CD4-positive, alpha-beta T cell (primary cell): Measurements from ENCODE around the gene ZNF81. TPM values are rescaled to one million over a fixed set of nuclear protein-coding genes. Genes with fewer than 3 reads are reported as not detected.

Experiments used
- ATAC-seq: fragments of 200-7000 bp; cut with Tn5 transposase; one replicate; pipeline ENCODE4 v1.10.0; 2022; ENCODE audit warnings: mild to moderate bottlenecking; ENCODE audit not compliant: poor library complexity
- CTCF ChIA-PET: fragments of 350-600 bp; sonication (Branson Sonifier 250); formaldehyde crosslinking; loops from one replicate; lab custom pipeline; 2021; ENCODE audit warnings: antibody characterized with exemption, inconsistent platforms; lab: Charles Lee
- POLR2A ChIA-PET: fragments of 350-600 bp; sonication (Branson Sonifier 250); formaldehyde crosslinking; loops from one replicate; lab custom pipeline; 2021; ENCODE audit warnings: antibody characterized with exemption, inconsistent platforms; lab: Charles Lee
- DNase-seq, 14 experiments: peaks; one replicate each; pipeline ENCODE4 v3.0.0-alpha.2; 2013 to 2020; ENCODE audit warnings: mixed read lengths in 2 of 14
- H3K27ac ChIP-seq, 2 donors: one replicate each; pipeline versions ENCODE4 v1.5.1 to v1.7.0; 2013; ENCODE audit warnings: low read length in 2 of 2, low read depth in 1 of 2, mild to moderate bottlenecking in 1 of 2
- H3K27me3 ChIP-seq, 2 experiments: 1 replicate in 1 of 2; 2 replicates in 1 of 2; pipeline versions ENCODE4 v1.6.1 to v1.7.0; 2013; ENCODE audit warnings: low read length in 2 of 2, control low read depth in 1 of 2, mild to moderate bottlenecking in 1 of 2, moderate library complexity in 1 of 2; ENCODE audit not compliant: insufficient read depth in 2 of 2, control insufficient read depth in 1 of 2
- H3K36me3 ChIP-seq: one replicate; pipeline ENCODE4 v1.6.1; 2013; ENCODE audit warnings: low read length, control low read depth; ENCODE audit not compliant: insufficient read depth
- H3K4me1 ChIP-seq: one replicate; pipeline ENCODE4 v1.6.1; 2013; ENCODE audit warnings: low read length, control low read depth; ENCODE audit not compliant: insufficient read depth
- H3K4me3 ChIP-seq: one replicate; pipeline ENCODE4 v1.5.1; 2013; ENCODE audit warnings: mild to moderate bottlenecking, low read length, moderate library complexity
- H3K9me3 ChIP-seq, 2 experiments: 1 replicate in 1 of 2; 2 replicates in 1 of 2; pipeline versions ENCODE4 v1.6.1 to v1.7.0; 2013; ENCODE audit warnings: low read length in 2 of 2, mild to moderate bottlenecking in 2 of 2, control low read depth in 1 of 2, moderate library complexity in 1 of 2; ENCODE audit not compliant: control insufficient read depth in 1 of 2, insufficient read depth in 1 of 2
- H3K27ac Mint-ChIP-seq: one replicate; pipeline ENCODE4 v1.8.0; 2020; ENCODE audit warnings: mixed read lengths
- H3K27me3 Mint-ChIP-seq: one replicate; pipeline ENCODE4 v1.8.0; 2021; ENCODE audit warnings: mixed read lengths
- H3K36me3 Mint-ChIP-seq: one replicate; pipeline ENCODE4 v1.8.0; 2021; ENCODE audit warnings: low read depth, mixed read lengths
- H3K4me1 Mint-ChIP-seq: one replicate; pipeline ENCODE4 v1.8.0; 2021; ENCODE audit warnings: low read depth, mixed read lengths
- H3K4me3 Mint-ChIP-seq: one replicate; pipeline ENCODE4 v1.8.0; 2020; ENCODE audit warnings: mild to moderate bottlenecking, mixed read lengths
- H3K9me3 Mint-ChIP-seq: one replicate; pipeline ENCODE4 v1.8.0; 2020; ENCODE audit warnings: mixed read lengths
- intact Hi-C, 2 experiments: fragments of 100-400 bp; cut with DNase I in 1 of 2; cut with micrococcal nuclease in 1 of 2; formaldehyde crosslinking; loops; one replicate each; pipeline versions ENCODE4 v1.15.1 to v1.9.0; 2023 to 2025; cut with DNase I, micrococcal nuclease
- total RNA-seq, 174 experiments: library from RNA in 2 of 174; stranded (reverse) in 2 of 174; gene quantifications; one replicate each; pipeline ENCODE4 v1.2.3 and lab custom pipeline; 2021 to 2026
- TF ChIP-seq, protein P1 (sequence below): fragments of 200-600 bp; IDR thresholded peaks from one replicate; pipeline ENCODE4 v1.8.0; 2022; ENCODE audit warnings: antibody characterized with exemption, mild to moderate bottlenecking

The ZNF81 gene
- total RNA-seq, 2 experiments from 2014 or later: 5.1 to 5.7 TPM

DNA sequence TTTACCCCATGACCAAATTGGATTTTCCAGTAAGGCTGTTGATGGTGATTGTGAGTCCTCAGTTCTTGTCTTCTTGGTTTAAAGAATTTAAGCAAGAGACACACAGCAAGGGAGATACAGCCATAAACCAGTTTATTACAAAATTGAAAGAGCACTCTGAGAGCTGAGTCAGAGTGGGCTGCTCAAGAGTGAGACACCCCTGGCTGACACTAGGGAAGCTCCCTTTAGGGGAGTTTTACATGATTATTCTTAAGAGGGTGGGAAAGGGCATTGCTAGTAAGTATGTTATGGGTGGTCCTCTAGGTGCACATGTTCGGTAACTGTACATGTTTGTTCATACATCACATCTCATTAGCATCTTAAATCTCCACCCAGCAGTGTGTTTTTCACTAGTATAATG is 18.8 kb upstream of the ZNF81 start:
- H3K4me3 ChIP-seq: no peak overlapping the region
- no peaks in the 10 kb centered on the region for H3K9me3 ChIP-seq
- no peaks in the 10 kb centered on the region for H3K9me3 Mint-ChIP-seq
- H3K27me3 Mint-ChIP-seq: no peaks in the 10 kb centered on the region
- intact Hi-C loops: no loop called here
- TF ChIP-seq, protein P1, sequence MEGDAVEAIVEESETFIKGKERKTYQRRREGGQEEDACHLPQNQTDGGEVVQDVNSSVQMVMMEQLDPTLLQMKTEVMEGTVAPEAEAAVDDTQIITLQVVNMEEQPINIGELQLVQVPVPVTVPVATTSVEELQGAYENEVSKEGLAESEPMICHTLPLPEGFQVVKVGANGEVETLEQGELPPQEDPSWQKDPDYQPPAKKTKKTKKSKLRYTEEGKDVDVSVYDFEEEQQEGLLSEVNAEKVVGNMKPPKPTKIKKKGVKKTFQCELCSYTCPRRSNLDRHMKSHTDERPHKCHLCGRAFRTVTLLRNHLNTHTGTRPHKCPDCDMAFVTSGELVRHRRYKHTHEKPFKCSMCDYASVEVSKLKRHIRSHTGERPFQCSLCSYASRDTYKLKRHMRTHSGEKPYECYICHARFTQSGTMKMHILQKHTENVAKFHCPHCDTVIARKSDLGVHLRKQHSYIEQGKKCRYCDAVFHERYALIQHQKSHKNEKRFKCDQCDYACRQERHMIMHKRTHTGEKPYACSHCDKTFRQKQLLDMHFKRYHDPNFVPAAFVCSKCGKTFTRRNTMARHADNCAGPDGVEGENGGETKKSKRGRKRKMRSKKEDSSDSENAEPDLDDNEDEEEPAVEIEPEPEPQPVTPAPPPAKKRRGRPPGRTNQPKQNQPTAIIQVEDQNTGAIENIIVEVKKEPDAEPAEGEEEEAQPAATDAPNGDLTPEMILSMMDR: no peak
- no peak overlapping the region for H3K27ac Mint-ChIP-seq
- no peaks in the 10 kb centered on the region for H3K4me1 ChIP-seq
- POLR2A ChIA-PET: no interaction called here
- DNase-seq: no peak
- H3K4me3 Mint-ChIP-seq: no peak overlapping the region
- CTCF ChIA-PET: no interaction called here
- H3K36me3 ChIP-seq: no peaks in the 10 kb centered on the region
- H3K27me3 ChIP-seq: no peaks in the 10 kb centered on the region
- H3K27ac ChIP-seq: no peak overlapping the region
- no peaks in the 10 kb centered on the region for H3K36me3 Mint-ChIP-seq
- ATAC-seq: no peak
- peaks cover 5% of the 10 kb centered on the region for H3K4me1 Mint-ChIP-seq

DNA sequence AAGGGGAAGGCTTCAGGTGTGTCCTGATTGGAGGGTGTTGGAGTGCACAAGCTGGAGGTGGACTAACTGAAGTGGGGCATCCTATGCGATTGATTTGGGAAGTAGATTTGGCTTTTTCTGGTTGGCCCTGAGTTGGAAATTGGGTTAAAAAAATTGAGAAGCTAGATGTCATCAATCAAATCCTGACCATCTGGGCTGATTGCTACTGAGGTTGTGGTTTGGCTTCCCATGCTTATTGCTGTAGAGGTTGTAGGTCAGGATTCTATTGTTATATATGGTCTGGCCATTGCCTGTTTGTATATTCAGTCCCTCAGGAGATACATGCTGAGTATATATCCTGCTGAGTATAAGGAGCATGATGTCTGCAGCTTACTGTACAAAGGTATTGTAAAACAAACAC is 7.7 kb upstream of the ZNF81 start:
- Mint-ChIP-seq H3K27me3 (no peaks in the 10 kb centered on the region), H3K27ac (no peak overlapping the region), H3K36me3 (no peaks in the 10 kb centered on the region), H3K4me3 (no peak overlapping the region), H3K4me1 (peaks cover under 1% of the 10 kb centered on the region), H3K9me3 (no peaks in the 10 kb centered on the region)
- DNase-seq: no peak
- Histone ChIP-seq H3K4me1 (no peaks in the 10 kb centered on the region), H3K27ac (no peak overlapping the region), H3K9me3 (no peaks in the 10 kb centered on the region), H3K27me3 (no peaks in the 10 kb centered on the region), H3K4me3 (no peak overlapping the region), H3K36me3 (no peaks in the 10 kb centered on the region)
- ATAC-seq: no peak
- TF ChIP-seq, protein P1: no peak
- ChIA-PET POLR2A (interaction anchor here (0.7 kb wide), 1 partner anchor 806 kb away, joined by 3 read pairs; no protein-coding TSS in a partner anchor), CTCF (no interaction called here)
- intact Hi-C loops: no loop called here

DNA sequence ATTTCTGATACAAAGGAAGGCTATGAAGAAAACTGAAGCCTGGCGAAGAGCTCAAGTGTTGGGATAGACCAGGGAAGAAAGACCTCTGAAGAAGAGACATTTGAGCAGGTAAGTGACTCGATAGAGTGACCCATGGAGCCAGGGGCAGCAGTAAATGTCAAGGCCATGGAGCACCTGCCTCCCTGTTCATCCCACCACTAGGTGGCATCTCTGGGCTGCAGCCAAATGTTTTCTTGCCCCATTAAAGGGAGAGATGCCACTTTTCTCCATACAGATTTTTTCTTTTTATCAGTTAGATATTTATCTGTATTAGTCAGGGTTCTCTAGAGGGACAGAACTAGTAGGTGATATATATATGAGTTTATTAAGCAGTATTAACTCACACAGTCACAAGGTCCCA is 4.9 kb upstream of the ZNF81 start:
- H3K4me1 ChIP-seq: peaks cover 10% of the 10 kb centered on the region
- peak; percentile 27 to 75 (median 42) for DNase-seq
- ATAC-seq: no peak
- no peak overlapping the region for H3K27ac ChIP-seq
- CTCF ChIA-PET: no interaction called here
- Mint-ChIP-seq H3K36me3 (peaks cover 6% of the 10 kb centered on the region), H3K27ac (no peak overlapping the region), H3K4me1 (peaks cover 18% of the 10 kb centered on the region), H3K27me3 (no peaks in the 10 kb centered on the region), H3K4me3 (no peak overlapping the region), H3K9me3 (no peaks in the 10 kb centered on the region)
- H3K36me3 ChIP-seq: no peaks in the 10 kb centered on the region
- H3K4me3 ChIP-seq: no peak overlapping the region
- no peaks in the 10 kb centered on the region for H3K27me3 ChIP-seq
- TF ChIP-seq, protein P1: peak; percentile 77
- intact Hi-C loops: loop anchor here (1.0 to 10.0 kb wide), 5 partner anchors 23 to 267 kb away; partner anchors contain the start of genes ARAF (in 1 of the 2), ELK1 (in 1 of the 2) and UXT (in 1 of the 2)
- POLR2A ChIA-PET: no interaction called here
- H3K9me3 ChIP-seq: no peaks in the 10 kb centered on the region
